ENCODE data around the gene KCNT1.

The KCNT1 gene

GRCh38 chr9:135741276-135742219, 39.6 kb downstream of the KCNT1 start:
- H3K4me3 ChIP-seq (ENCODE audit: low read length), result no peak overlapping the region
- no peaks in the 10 kb centered on the region for H3K9me3 ChIP-seq (ENCODE audit: control insufficient read depth, low read length)
- H3K9ac ChIP-seq (ENCODE audit: low read length), result no peak overlapping the region
- H3K36me3 ChIP-seq (ENCODE audit: control insufficient read depth, insufficient read depth, low read length, severe bottlenecking), result no peaks in the 10 kb centered on the region
- no peaks in the 10 kb centered on the region for H3K4me1 ChIP-seq (ENCODE audit: control insufficient read depth, insufficient read depth, low read length)
- peaks cover 27% of the 10 kb centered on the region for H3K27me3 ChIP-seq (replicated peaks; ENCODE audit: control insufficient read depth, insufficient read depth, low read length)
- no peak for DNase-seq (ENCODE audit: low read depth)

GRCh38 chr9:135743021-135743420, 41.0 kb downstream of the KCNT1 start:
- Histone ChIP-seq H3K36me3 (ENCODE audit: control insufficient read depth, insufficient read depth, low read length, severe bottlenecking) (no peaks in the 10 kb centered on the region), H3K4me3 (ENCODE audit: low read length) (no peak overlapping the region), H3K4me1 (ENCODE audit: control insufficient read depth, insufficient read depth, low read length) (no peaks in the 10 kb centered on the region), H3K27me3 (replicated peaks; ENCODE audit: control insufficient read depth, insufficient read depth, low read length) (peaks cover 22% of the 10 kb centered on the region), H3K9me3 (ENCODE audit: control insufficient read depth, low read length) (no peaks in the 10 kb centered on the region), H3K9ac (ENCODE audit: low read length) (no peak overlapping the region)
- DNase-seq (ENCODE audit: low read depth), result no peak

DNA sequence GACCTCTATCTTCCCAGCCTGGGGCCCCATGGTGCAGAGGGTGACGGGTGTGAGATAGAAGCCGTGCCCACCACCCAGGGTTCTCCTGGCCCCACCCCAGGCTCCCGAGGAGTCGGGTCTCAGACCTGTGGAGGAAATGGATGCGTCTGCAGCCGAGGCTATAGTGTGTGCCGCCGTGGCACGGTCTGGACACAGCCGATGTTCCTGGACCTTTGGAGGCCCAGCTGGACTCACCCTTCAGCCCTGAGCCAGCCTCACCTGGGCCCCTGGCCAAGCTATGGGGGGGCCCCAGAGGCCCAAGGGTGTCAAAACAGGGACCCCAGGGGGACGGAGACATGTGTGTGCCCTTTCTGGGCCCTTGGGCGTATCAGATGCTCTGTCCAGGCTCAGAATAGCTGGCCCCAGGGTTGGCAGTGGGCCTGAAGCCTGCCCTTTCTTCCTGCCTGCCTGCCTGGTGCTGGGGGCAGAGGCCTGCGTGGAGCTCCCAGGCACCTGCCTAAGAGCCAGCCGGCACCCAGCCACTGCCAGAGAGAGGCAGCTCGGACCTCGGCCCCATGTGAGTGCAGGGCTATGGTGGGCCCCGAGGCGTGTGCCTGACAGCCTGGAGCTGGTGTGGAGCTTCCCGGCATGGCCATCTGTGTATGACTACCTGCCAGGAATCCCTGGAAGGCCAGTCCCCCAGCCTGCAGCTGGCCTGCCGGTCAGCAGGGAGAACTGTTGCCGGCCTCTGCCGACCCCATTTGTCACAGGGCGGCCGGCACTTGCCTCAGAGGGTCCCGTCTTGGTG, 41.8 kb downstream of the KCNT1 start:
- H3K4me3 ChIP-seq (ENCODE audit: low read length), result no peak overlapping the region
- no peak overlapping the region for H3K9ac ChIP-seq (ENCODE audit: low read length)
- H3K27me3 ChIP-seq (replicated peaks; ENCODE audit: control insufficient read depth, insufficient read depth, low read length), result peaks cover 15% of the 10 kb centered on the region
- no peaks in the 10 kb centered on the region for H3K36me3 ChIP-seq (ENCODE audit: control insufficient read depth, insufficient read depth, low read length, severe bottlenecking)
- H3K9me3 ChIP-seq (ENCODE audit: control insufficient read depth, low read length), result no peaks in the 10 kb centered on the region
- DNase-seq (ENCODE audit: low read depth), result no peak
- H3K4me1 ChIP-seq (ENCODE audit: control insufficient read depth, insufficient read depth, low read length), result no peaks in the 10 kb centered on the region

- Histone ChIP-seq H3K4me1 (ENCODE audit: control insufficient read depth, insufficient read depth, low read length) (no peaks in the 10 kb centered on the region), H3K27me3 (replicated peaks; ENCODE audit: control insufficient read depth, insufficient read depth, low read length) (peaks cover 13% of the 10 kb centered on the region), H3K9ac (ENCODE audit: low read length) (no peak overlapping the region), H3K9me3 (ENCODE audit: control insufficient read depth, low read length) (no peaks in the 10 kb centered on the region), H3K4me3 (ENCODE audit: low read length) (no peak overlapping the region), H3K36me3 (ENCODE audit: control insufficient read depth, insufficient read depth, low read length, severe bottlenecking) (no peaks in the 10 kb centered on the region)
- no peak for DNase-seq (ENCODE audit: low read depth)
Observed at GRCh38 chr9:135744333-135745070, 42.5 kb downstream of the KCNT1 start.

DNA sequence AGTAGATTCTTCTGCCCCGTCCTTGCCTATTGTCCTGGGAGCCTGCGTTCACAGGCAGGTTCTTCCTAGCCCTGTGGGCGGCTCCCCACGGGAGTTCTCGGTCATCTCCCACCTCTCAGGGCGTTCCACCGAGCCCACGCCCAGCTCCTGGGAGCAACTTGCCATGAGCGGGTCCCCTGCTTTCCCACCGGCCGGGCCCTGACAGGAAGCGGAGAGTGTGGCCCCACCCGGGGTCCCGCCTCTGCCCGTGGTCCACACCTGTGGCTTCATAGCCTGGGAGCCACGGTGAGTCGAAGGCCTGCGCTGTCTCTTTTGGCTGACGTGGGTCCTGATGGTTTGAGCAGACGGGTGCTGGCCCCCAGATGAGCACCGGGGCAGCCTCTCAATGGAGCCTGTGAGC, 43.2 kb downstream of the KCNT1 start:
- DNase-seq (ENCODE audit: low read depth), result no peak
- peaks cover 13% of the 10 kb centered on the region for H3K27me3 ChIP-seq (replicated peaks; ENCODE audit: control insufficient read depth, insufficient read depth, low read length)

DNA sequence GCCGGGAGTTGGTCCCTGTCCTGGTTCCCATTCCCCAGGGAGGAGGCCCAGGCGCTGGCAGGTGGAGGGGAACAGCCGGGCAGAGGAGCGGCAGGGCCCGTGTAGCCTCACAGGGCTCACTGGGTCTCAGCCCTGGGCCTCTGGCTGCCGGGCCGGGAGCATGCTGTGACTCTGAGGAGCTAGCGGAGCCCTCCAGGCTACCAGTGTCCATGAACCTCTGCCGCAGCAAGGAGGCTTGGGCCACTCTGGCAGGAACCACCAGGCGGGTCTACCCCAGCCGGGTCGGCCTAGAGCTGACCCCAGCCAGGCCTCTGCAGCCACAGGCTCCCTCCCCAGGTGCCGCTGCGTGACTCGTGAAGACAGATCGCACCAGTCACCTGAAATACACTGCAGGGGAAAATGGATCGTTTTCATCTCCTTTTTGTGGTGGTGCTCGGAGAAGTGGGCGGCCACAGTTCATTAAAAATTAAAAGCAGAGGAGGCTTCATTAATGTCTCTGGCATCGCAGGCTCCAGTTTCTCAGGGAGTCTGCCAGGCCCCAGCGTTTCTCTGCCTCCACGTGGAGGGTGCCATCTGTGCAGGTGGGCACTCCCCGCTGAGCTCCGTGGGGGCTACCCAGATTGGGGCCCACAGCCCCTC, 43.8 kb downstream of the KCNT1 start:
- DNase-seq (ENCODE audit: low read depth), result no peak
- H3K9ac ChIP-seq (ENCODE audit: low read length), result no peak overlapping the region

More for the DNA sequence above, 43.2 kb downstream of the KCNT1 start:
- Histone ChIP-seq H3K4me1 (ENCODE audit: control insufficient read depth, insufficient read depth, low read length) (no peaks in the 10 kb centered on the region), H3K9me3 (ENCODE audit: control insufficient read depth, low read length) (no peaks in the 10 kb centered on the region), H3K9ac (ENCODE audit: low read length) (no peak overlapping the region), H3K36me3 (ENCODE audit: control insufficient read depth, insufficient read depth, low read length, severe bottlenecking) (no peaks in the 10 kb centered on the region), H3K4me3 (ENCODE audit: low read length) (no peak overlapping the region)

DNA sequence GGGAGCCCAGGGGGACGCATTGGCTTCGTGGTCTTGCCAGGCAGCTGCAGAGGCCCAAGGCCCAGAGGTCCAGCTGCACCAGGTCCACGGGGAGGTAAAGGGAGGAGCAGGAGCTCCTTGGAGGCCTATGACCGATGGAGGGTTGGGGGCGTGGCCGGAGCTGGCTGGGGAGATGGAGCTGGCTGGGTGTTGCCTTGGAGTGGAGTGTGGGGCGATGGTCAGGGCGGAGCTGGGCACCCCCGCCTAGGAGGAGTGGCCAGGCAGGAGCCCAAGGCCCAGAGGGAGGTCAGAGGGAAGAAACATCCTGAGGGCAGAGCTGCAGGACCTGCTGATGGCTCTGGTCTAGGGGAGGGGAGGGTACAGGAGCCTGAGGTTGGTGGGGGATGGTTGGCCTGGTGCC, 44.6 kb downstream of the KCNT1 start:
- H3K4me1 ChIP-seq (ENCODE audit: control insufficient read depth, insufficient read depth, low read length), result no peaks in the 10 kb centered on the region
- H3K27me3 ChIP-seq (replicated peaks; ENCODE audit: control insufficient read depth, insufficient read depth, low read length), result peaks cover 10% of the 10 kb centered on the region
- no peaks in the 10 kb centered on the region for H3K36me3 ChIP-seq (ENCODE audit: control insufficient read depth, insufficient read depth, low read length, severe bottlenecking)
- no peak overlapping the region for H3K9ac ChIP-seq (ENCODE audit: low read length)
- no peak overlapping the region for H3K4me3 ChIP-seq (ENCODE audit: low read length)
- no peaks in the 10 kb centered on the region for H3K9me3 ChIP-seq (ENCODE audit: control insufficient read depth, low read length)
- no peak for DNase-seq (ENCODE audit: low read depth)

More for the DNA sequence above, 43.8 kb downstream of the KCNT1 start:
- Histone ChIP-seq H3K4me3 (ENCODE audit: low read length) (no peak overlapping the region), H3K36me3 (ENCODE audit: control insufficient read depth, insufficient read depth, low read length, severe bottlenecking) (no peaks in the 10 kb centered on the region), H3K9me3 (ENCODE audit: control insufficient read depth, low read length) (no peaks in the 10 kb centered on the region), H3K4me1 (ENCODE audit: control insufficient read depth, insufficient read depth, low read length) (no peaks in the 10 kb centered on the region), H3K27me3 (replicated peaks; ENCODE audit: control insufficient read depth, insufficient read depth, low read length) (peaks cover 10% of the 10 kb centered on the region)

GRCh38 chr9:135747311-135747710, 45.3 kb downstream of the KCNT1 start:
- peaks cover 11% of the 10 kb centered on the region for H3K27me3 ChIP-seq (replicated peaks; ENCODE audit: control insufficient read depth, insufficient read depth, low read length)

DNA sequence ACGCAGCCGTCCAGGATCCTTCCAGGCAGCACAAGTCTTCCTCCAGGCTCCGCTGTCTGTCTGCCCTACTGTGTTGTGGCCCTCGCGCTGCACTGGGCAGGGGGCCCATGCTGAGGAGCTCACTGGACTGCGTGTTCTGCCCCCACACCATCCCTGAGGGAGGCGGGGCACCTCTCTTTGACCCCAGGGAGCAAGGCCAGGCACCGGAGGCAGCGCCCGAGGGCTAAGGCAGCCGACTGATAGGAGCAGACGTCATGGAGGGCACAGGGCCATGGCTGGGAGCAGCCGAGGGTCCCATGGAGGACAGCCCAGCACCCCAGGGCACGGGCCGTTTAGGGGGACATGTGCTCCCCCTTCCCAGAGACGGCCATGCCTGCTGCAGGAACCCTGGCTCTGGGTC, 46.7 kb downstream of the KCNT1 start:
- no peak for DNase-seq (ENCODE audit: low read depth)
- Histone ChIP-seq H3K4me1 (ENCODE audit: control insufficient read depth, insufficient read depth, low read length) (no peaks in the 10 kb centered on the region), H3K4me3 (ENCODE audit: low read length) (no peak overlapping the region), H3K9ac (ENCODE audit: low read length) (no peak overlapping the region), H3K9me3 (ENCODE audit: control insufficient read depth, low read length) (no peaks in the 10 kb centered on the region), H3K36me3 (ENCODE audit: control insufficient read depth, insufficient read depth, low read length, severe bottlenecking) (no peaks in the 10 kb centered on the region), H3K27me3 (replicated peaks; ENCODE audit: control insufficient read depth, insufficient read depth, low read length) (peaks cover 7% of the 10 kb centered on the region)

More at GRCh38 chr9:135747311-135747710, 45.3 kb downstream of the KCNT1 start:
- Histone ChIP-seq H3K9me3 (ENCODE audit: control insufficient read depth, low read length) (no peaks in the 10 kb centered on the region), H3K4me1 (ENCODE audit: control insufficient read depth, insufficient read depth, low read length) (no peaks in the 10 kb centered on the region), H3K9ac (ENCODE audit: low read length) (no peak overlapping the region), H3K36me3 (ENCODE audit: control insufficient read depth, insufficient read depth, low read length, severe bottlenecking) (no peaks in the 10 kb centered on the region), H3K4me3 (ENCODE audit: low read length) (no peak overlapping the region)
- DNase-seq (ENCODE audit: low read depth), result no peak

GRCh38 chr9:135749171-135750045, 47.4 kb downstream of the KCNT1 start:
- Histone ChIP-seq H3K9me3 (ENCODE audit: control insufficient read depth, low read length) (no peaks in the 10 kb centered on the region), H3K27me3 (replicated peaks; ENCODE audit: control insufficient read depth, insufficient read depth, low read length) (peaks cover 7% of the 10 kb centered on the region), H3K4me1 (ENCODE audit: control insufficient read depth, insufficient read depth, low read length) (no peaks in the 10 kb centered on the region), H3K36me3 (ENCODE audit: control insufficient read depth, insufficient read depth, low read length, severe bottlenecking) (no peaks in the 10 kb centered on the region), H3K9ac (ENCODE audit: low read length) (no peak overlapping the region), H3K4me3 (ENCODE audit: low read length) (no peak overlapping the region)
- DNase-seq (ENCODE audit: low read depth), result no peak
